ENCODE results near the gene CREBL2.
A peak's percentile ranks its signal among the peaks of the same experiment; 100 is the strongest.
"Not testable (repeated sequence)": the region's sequence is repeated elsewhere in the genome, so short reads cannot be mapped to it uniquely, and the experiment has no call there.

Gene CREBL2

GRCh38 chr12:12635651-12636050 lies 24.0 kb downstream of the CREBL2 start:
- no peak for FAIRE-seq
- no peak for DNase-seq (ENCODE audit: insufficient read length, low spot score)
- no peak for TF ChIP-seq POLR2A (IDR thresholded peaks at IDR 0.05; ENCODE audit: low read depth, low read length)

GRCh38 chr12:12636641-12637040 lies 25.0 kb downstream of the CREBL2 start:
- FAIRE-seq (no peak), DNase-seq (ENCODE audit: insufficient read length, low spot score) (no peak)
- no peak for TF ChIP-seq POLR2A (IDR thresholded peaks at IDR 0.05; ENCODE audit: low read depth, low read length)

- DNase-seq (ENCODE audit: insufficient read length, low spot score); FAIRE-seq: not testable (repeated sequence)
These were observed 28.3 kb downstream of the CREBL2 start for GRCh38 chr12:12639995-12640394.

DNA sequence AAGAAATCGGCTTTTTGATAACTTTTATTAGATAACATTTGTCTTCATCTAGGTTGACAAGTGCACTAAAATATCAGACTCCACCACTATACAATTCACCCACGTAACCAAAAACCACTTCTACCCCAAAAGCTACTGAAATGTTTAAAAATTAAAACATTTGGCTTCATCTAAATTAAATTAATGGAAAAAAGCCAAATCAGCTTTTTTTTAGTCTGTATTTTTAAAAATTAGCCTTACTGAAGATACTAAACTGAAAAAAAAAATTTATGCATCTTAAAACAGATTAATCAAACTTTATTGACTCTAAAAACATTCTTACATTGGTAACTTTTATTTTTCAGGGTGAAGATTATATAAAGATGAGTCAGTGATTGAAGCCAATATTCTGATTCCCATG lies 30.0 kb downstream of the CREBL2 start:
- DNase-seq (ENCODE audit: insufficient read length, low spot score) (no peak), FAIRE-seq (no peak)
- TF ChIP-seq POLR2A (IDR thresholded peaks at IDR 0.05; ENCODE audit: low read depth, low read length) = no peak

DNA sequence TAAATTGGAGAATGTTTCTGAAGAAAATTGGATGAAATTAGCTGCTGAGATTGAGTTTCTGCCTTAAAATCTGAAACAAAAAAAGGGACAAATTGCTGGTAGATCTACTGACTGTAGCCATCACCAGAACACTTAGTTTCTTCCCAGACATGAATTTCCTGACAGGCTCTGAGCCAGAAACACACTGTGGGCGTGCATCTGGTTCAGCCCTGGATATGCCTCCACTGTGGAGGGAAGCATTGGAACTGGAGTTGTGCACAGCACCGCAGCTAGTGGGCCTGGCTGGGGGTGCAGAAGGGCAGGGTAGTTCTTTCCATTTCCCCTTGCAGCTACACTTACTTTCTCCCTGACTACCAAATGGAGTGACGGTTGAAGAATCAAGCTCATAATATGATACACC lies 31.2 kb downstream of the CREBL2 start:
- no peak for TF ChIP-seq POLR2A (IDR thresholded peaks at IDR 0.05; ENCODE audit: low read depth, low read length)
- FAIRE-seq (no peak), DNase-seq (ENCODE audit: insufficient read length, low spot score) (no peak)

DNA sequence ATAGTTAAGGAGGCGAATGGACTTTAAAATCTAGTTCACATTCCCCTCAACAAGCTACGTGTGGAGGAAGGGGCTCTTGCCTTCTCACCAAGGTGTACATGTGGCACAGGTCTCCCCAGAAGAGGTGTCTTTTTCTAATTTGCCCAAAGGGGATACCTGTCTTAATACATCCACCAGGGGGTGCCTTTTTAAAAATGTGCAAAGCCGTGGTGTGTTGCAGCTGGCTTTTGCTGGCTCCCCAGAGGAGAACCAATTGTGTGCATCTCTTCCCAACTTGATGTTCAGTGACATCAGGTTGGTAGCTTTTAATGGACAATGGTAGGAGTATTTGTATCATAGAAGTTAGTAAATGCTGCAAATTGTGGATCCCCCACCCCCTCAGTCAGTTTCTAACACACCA lies 33.8 kb downstream of the CREBL2 start:
- FAIRE-seq (no peak), DNase-seq (ENCODE audit: insufficient read length, low spot score) (no peak)
- TF ChIP-seq POLR2A (IDR thresholded peaks at IDR 0.05; ENCODE audit: low read depth, low read length) = no peak

- peak; percentile 31 for DNase-seq (ENCODE audit: insufficient read length, low spot score)
- FAIRE-seq = peak; percentile 86
These were observed 34.3 kb downstream of the CREBL2 start for GRCh38 chr12:12645968-12646367.

GRCh38 chr12:12646483-12647072 lies 34.9 kb downstream of the CREBL2 start:
- TF ChIP-seq POLR2A (IDR thresholded peaks at IDR 0.05; ENCODE audit: low read depth, low read length) = no peak
- DNase-seq (ENCODE audit: insufficient read length, low spot score) (no peak), FAIRE-seq (no peak)

- no peak for FAIRE-seq
- no peak for TF ChIP-seq POLR2A (IDR thresholded peaks at IDR 0.05; ENCODE audit: low read depth, low read length)
- no peak for DNase-seq (ENCODE audit: insufficient read length, low spot score)
These were observed 36.6 kb downstream of the CREBL2 start for GRCh38 chr12:12648284-12648683.

DNA sequence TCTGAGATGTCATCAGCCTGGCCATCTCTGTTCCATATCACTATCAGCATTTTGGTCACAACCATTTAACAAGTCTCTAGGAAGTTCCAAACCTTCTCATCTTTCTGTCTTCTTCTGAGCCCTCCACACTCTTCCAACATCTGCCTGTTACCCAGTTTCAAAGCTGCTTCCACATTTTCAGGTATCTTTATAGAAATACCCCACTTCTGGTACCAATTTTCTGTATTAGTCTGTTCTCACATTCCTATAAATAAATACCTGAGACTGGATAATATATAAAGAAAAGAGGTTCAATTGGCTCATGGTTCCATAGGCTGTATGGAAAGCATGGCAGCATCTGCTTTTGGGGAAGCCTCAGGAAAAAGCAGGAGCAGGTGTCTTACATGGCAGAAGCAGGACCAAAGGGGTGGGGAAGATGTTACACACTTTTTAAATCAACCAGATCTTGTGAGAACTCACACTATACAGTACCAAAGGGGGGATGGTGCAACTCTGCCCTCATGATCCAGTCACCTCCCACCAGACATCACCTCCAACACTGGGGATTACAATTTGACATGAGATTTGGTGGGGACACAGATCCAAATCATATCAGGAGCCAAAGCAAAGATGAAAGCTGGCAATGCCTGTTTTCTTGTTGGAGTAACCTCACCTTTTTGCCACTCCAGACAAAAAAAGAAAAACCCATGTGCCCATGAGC lies 37.4 kb downstream of the CREBL2 start:
- no peak for FAIRE-seq

GRCh38 chr12:12651752-12652151 lies 40.1 kb downstream of the CREBL2 start:
- no peak for FAIRE-seq
- DNase-seq (ENCODE audit: insufficient read length, low spot score) = no peak
- no peak for TF ChIP-seq POLR2A (IDR thresholded peaks at IDR 0.05; ENCODE audit: low read depth, low read length)

More for the DNA sequence above, 37.4 kb downstream of the CREBL2 start:
- no peak for DNase-seq (ENCODE audit: insufficient read length, low spot score)
- no peak for TF ChIP-seq POLR2A (IDR thresholded peaks at IDR 0.05; ENCODE audit: low read depth, low read length)

- not testable (repeated sequence) for DNase-seq (ENCODE audit: insufficient read length, low spot score); FAIRE-seq
These were observed 41.0 kb downstream of the CREBL2 start for GRCh38 chr12:12652704-12653103.

DNA sequence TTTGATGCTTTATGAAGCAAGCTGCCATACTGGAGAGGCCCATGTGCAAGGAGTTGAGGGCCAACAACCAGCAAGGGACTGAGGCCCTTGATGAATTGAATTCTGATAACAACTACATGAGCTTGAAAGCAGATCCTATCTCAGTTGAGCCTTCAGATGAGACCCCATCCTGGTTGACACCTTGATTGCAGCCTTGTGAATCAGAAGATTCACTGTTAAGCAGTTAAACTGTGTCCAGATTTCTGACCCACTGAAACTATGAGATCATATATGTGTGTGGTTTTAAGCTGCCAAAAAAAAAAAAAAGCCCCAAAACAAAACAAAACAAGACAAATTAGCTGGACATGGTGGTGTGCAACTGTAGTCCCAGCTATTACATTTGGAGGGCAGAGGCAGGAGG lies 42.2 kb downstream of the CREBL2 start:
- FAIRE-seq (no peak), DNase-seq (ENCODE audit: insufficient read length, low spot score) (no peak)
- no peak for TF ChIP-seq POLR2A (IDR thresholded peaks at IDR 0.05; ENCODE audit: low read depth, low read length)

- FAIRE-seq (no peak), DNase-seq (ENCODE audit: insufficient read length, low spot score) (no peak)
- TF ChIP-seq POLR2A (IDR thresholded peaks at IDR 0.05; ENCODE audit: low read depth, low read length) = no peak
These were observed 43.2 kb downstream of the CREBL2 start for GRCh38 chr12:12654691-12655460.

GRCh38 chr12:12660201-12660600 lies 48.5 kb downstream of the CREBL2 start:
- FAIRE-seq (no peak), DNase-seq (ENCODE audit: insufficient read length, low spot score) (no peak)

More at GRCh38 chr12:12660201-12660600, 48.5 kb downstream of the CREBL2 start:
- TF ChIP-seq POLR2A (IDR thresholded peaks at IDR 0.05; ENCODE audit: low read depth, low read length) = no peak
